Stimulated activated CD4-positive, alpha-beta T cell treated with anti-CD3 and anti-CD28 coated beads, Interleukin-1b, Interleukin-23, amount 100 ng/mL, for 24 hours (primary cell): ENCODE data around the gene BARX1.

ENCODE experiments used
- DNase-seq, 4 experiments: peaks; one replicate each; pipeline ENCODE4 v3.0.0-alpha.2; 2020; ENCODE audit warnings: low read depth in 4 of 4, low spot score in 1 of 4

Gene BARX1

DNA sequence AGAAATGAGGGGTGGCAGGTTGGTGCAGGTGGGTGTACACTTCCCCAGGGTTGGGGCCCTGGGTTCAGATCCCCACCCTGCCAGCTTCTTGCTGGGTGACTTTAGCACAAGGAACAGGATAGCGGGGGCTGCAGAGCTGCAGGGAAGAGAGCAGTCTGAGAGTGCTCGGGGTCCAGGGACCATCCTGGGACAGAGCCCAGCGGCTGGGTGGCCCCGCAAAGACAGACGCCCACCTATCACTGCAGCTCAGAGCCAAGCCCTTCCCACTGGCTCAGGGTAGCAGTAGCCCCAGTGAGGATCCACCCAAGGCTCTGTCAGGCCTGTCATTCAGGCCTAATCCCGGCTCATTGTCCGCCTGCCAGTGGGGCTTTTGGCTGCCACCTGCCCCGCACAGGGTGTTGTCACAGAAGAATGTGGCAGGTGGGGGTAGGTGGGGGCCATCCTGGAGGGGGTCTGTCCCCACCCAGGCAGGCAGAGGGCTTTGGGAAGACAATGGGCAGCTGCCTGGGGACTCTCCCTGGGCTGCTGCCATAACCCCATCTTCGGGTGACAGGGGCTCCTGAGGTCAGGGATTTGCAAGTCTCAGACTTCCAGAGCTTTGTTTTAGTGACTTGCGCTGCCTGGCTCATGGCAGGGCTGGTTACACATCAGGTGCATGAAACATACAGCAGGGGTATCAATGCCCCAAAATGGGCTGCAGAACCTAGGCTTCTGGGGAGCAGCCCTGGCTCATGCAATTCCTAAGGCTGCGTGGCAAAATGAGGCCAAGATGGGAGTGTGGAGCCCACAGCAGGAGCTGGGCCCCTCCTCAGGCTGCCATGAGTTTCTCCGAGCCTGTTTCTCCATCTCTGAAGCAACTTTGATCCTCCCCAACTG is 52.1 kb downstream of the BARX1 start:
- no peak for DNase-seq

DNA sequence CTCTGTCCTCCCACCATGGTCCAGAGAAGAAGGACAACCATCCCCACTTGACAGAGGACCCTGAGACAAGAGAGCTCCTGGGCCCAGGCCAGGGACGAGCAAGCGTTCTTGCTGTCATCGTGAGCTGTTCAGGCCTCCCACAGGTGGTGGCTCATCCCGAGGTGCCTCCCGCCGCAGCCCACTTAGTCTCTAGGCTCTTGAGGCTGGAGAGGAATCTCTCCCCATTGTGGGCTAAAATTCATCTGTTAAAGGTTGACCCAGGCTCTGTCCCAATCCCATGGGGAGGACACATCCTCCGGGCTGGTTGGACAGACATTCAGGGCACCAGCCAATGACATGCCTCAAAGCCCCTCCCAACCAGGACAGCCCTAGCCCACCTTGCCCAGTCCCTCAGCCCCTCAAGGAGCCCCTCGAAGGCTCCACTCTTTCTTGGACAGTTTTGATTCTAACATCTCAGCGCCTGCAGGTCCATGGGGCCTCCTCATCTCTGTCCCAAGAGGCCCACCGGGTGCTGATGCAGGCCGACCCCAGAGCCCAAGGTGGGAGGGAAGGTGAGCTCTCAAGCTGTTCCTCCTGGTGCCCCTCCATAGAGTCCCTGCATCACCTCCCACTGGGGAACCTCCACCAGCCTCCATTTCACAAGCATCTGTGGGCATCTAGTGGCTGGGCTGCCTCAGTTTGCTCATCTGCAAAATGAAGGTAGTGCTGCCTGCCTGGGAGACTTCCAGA is 52.9 kb downstream of the BARX1 start:
- DNase-seq, result no peak
